Ovary (tissue), 9 donors: ENCODE measurements around the gene ZNF143. TPM values are rescaled to one million over a fixed set of nuclear protein-coding genes. Genes with fewer than 3 reads are reported as not detected.
"Not testable (repeated sequence)": the region's sequence is repeated elsewhere in the genome, so short reads cannot be mapped to it uniquely, and the experiment has no call there.

Source experiments
- DNase-seq, 5 donors: peaks; one replicate each; pipeline ENCODE4 v3.0.0-alpha.2; 2019 to 2020
- H3K27ac ChIP-seq, 2 donors: fragments of 200-600 bp; one replicate each; pipeline versions ENCODE4 v1.5.1 to v1.8.0; 2019 to 2022
- H3K27me3 ChIP-seq: fragments of 200-600 bp; one replicate; pipeline ENCODE4 v1.8.0; 2022
- H3K36me3 ChIP-seq: fragments of 200-600 bp; sonication (generic); one replicate; pipeline ENCODE4 v1.5.1; 2019
- H3K4me1 ChIP-seq: one replicate; pipeline ENCODE4 v1.8.1; 2013; ENCODE audit warnings: mild to moderate bottlenecking, moderate library complexity; ENCODE audit not compliant: insufficient read depth
- H3K4me3 ChIP-seq: fragments of 200-600 bp; sonication (generic); one replicate; pipeline ENCODE4 v1.5.1; 2017
- H3K9me3 ChIP-seq, 2 donors: fragments of 200-600 bp in 1 of 2; sonication (generic) in 1 of 2; one replicate each; pipeline versions ENCODE4 v1.5.1 to v1.8.1; 2013 to 2019; ENCODE audit warnings: mild to moderate bottlenecking in 1 of 2, moderate library complexity in 1 of 2
- CTCF ChIP-seq, 3 donors: fragments of 450-650 bp in 2 of 3; fragments of 200-600 bp in 1 of 3; IDR thresholded peaks; one replicate each; pipeline versions ENCODE4 v1.5.1 to v1.8.0; 2016 to 2022; ENCODE audit warnings: antibody characterized with exemption in 3 of 3, mild to moderate bottlenecking in 1 of 3
- EP300 ChIP-seq: sonication (generic); formaldehyde crosslinking; IDR thresholded peaks from one replicate; pipeline ENCODE4 v1.6.1; 2017; ENCODE audit warnings: antibody characterized with exemption
- POLR2A ChIP-seq: fragments of 450-650 bp; IDR thresholded peaks from one replicate; pipeline ENCODE4 v1.6.1; 2017; ENCODE audit warnings: antibody characterized with exemption, mild to moderate bottlenecking, moderate library complexity
- WGBS, 3 donors: extraction: QIAGEN DNeasy Blood & Tissue Kit in 1 of 3; methylation state at CpG; one replicate each; pipeline versions ENCODE4 v1.1.5 to v1.1.7; 2013 to 2017; 5-methylcytosine and 5-hydroxymethylcytosine counted together
- intact Hi-C, 4 donors: fragments of 100-400 bp; cut with DNase I; formaldehyde crosslinking; loops; one replicate each; pipeline versions ENCODE4 v1.11.0 to v1.15.1; 2022 to 2023
- polyA plus RNA-seq, 2 donors: library from polyadenylated mRNA; stranded (reverse); fragments of 200-250 nt in 1 of 2; fragments of 350-450 nt in 1 of 2; fragmentation: Illumina TruSeq in 1 of 2; extraction: RNeasy Lipid Tissue Mini Kit (QIAGEN cat#74804) in 1 of 2; gene quantifications; one replicate each; pipeline ENCODE4 v1.2.3, GENCODE V29; 2013 to 2014
- total RNA-seq, 7 donors: library from RNA; depleted of rRNA in 2 of 7; stranded (reverse); fragments of >200 nt in 2 of 7; fragmentation: NEBNext Ultra II Directional in 3 of 7; extraction: Animal tissue kit (Norgen Biotek cat#: 25700) in 3 of 7; gene quantifications; one replicate each; pipeline versions ENCODE4 v1.1.0 to v1.2.4, GENCODE V29; 2016 to 2023
- donor health status: DM: no; HTN: no; CAD: no; lungs with moderate emphysema.
- donor health status: DM: no; HTN: no; CAD: no.
- donor health status: Bipolar disorder and iron deficiency.
- donor health status: DM: yes; HTN: yes; CAD: no.
- donor health status: DM: no; HTN: no; CAD: no.
- donor health status: DM: yes; HTN: yes; CAD: no.

Gene ZNF143
- total and polyA plus RNA-seq, 9 donors, result 12.6 to 48.7 (median 23.2) TPM

- no peak for TF ChIP-seq CTCF (IDR thresholded peaks at IDR 0.05)
- TF ChIP-seq POLR2A, result no peak
- TF ChIP-seq EP300, result no peak
- no peaks in the 10 kb centered on the region for H3K9me3 ChIP-seq
- 41 to 54% (median 45%) methylated on average over 5 of the region's 5 CpGs for WGBS, 3 donors
- DNase-seq, result no peak
- intact Hi-C loops, result no loop called here
- H3K27ac ChIP-seq, result no peak overlapping the region
- H3K27me3 ChIP-seq, result no peaks in the 10 kb centered on the region
- H3K4me3 ChIP-seq, result no peak overlapping the region
- H3K36me3 ChIP-seq, result no peaks in the 10 kb centered on the region
- no peaks in the 10 kb centered on the region for H3K4me1 ChIP-seq
Measured at GRCh38 chr11:9533736-9534473, 73.1 kb downstream of the ZNF143 start.

GRCh38 chr11:9535189-9535781, 74.5 kb downstream of the ZNF143 start:
- Histone ChIP-seq H3K9me3 (no peaks in the 10 kb centered on the region), H3K36me3 (no peaks in the 10 kb centered on the region), H3K27me3 (no peaks in the 10 kb centered on the region), H3K4me1 (no peaks in the 10 kb centered on the region), H3K27ac (no peak overlapping the region), H3K4me3 (no peak overlapping the region)
- TF ChIP-seq EP300 (no peak), POLR2A (no peak), CTCF (IDR thresholded peaks at IDR 0.05) (peak in 1 of 3 donors; percentile 46)
- peak in 4 of 5 donors; percentile 42 to 71 (median 59) for DNase-seq
- intact Hi-C loops, result no loop called here
- 73 to 77% (median 76%) methylated on average over 6 of the region's 6 CpGs for WGBS, 3 donors

GRCh38 chr11:9538548-9538947, 77.7 kb downstream of the ZNF143 start:
- Histone ChIP-seq H3K4me3 (no peak overlapping the region), H3K9me3 (no peaks in the 10 kb centered on the region), H3K27ac (no peak overlapping the region), H3K4me1 (no peaks in the 10 kb centered on the region), H3K36me3 (no peaks in the 10 kb centered on the region), H3K27me3 (no peaks in the 10 kb centered on the region)
- WGBS, 3 donors, result 63 to 72% (median 66%) methylated on average over 2 of the region's 2 CpGs
- DNase-seq, result no peak
- intact Hi-C loops, result no loop called here
- no peak for TF ChIP-seq CTCF (IDR thresholded peaks at IDR 0.05)
- no peak for TF ChIP-seq POLR2A
- no peak for TF ChIP-seq EP300

GRCh38 chr11:9549216-9549615, 88.4 kb downstream of the ZNF143 start:
- H3K27ac ChIP-seq, intact Hi-C loops, H3K36me3 ChIP-seq, H3K4me3 ChIP-seq, H3K27me3 ChIP-seq, DNase-seq, H3K4me1 ChIP-seq, H3K9me3 ChIP-seq: not testable (repeated sequence)
- WGBS, 3 donors, result 61 to 74% (median 73%) methylated on average over 5 of the region's 5 CpGs

- TF ChIP-seq EP300 (no peak), POLR2A (no peak), CTCF (IDR thresholded peaks at IDR 0.05) (no peak)
- Histone ChIP-seq H3K27me3 (no peaks in the 10 kb centered on the region), H3K4me3 (no peak overlapping the region), H3K4me1 (no peaks in the 10 kb centered on the region), H3K9me3 (no peaks in the 10 kb centered on the region), H3K27ac (no peak overlapping the region), H3K36me3 (no peaks in the 10 kb centered on the region)
- DNase-seq, result no peak
- 65 to 77% (median 67%) methylated on average over 8 of the region's 8 CpGs for WGBS, 3 donors
- intact Hi-C loops, result no loop called here
Measured at GRCh38 chr11:9550191-9550628, 89.4 kb downstream of the ZNF143 start.
